Epidermal melanocyte (primary cell): ENCODE results near the gene RABL3.
"Not testable (repeated sequence)": the region's sequence is repeated elsewhere in the genome, so short reads cannot be mapped to it uniquely, and the experiment has no call there.

ENCODE experiments used
- DNase-seq: peaks from one replicate; pipeline ENCODE4 v3.0.0; 2011; ENCODE audit warnings: low spot score; ENCODE audit not compliant: insufficient read length

RABL3 gene

GRCh38 chr3:120745466-120745865, 3.1 kb upstream of the RABL3 start:
- DNase-seq: no peak

- no peak for DNase-seq
These were observed 1.4 kb upstream of the RABL3 start for GRCh38 chr3:120743556-120744195.

GRCh38 chr3:120742849-120743365, 591 bp upstream of the RABL3 start:
- no peak for DNase-seq

- DNase-seq: no peak
These were observed 499 bp downstream of the RABL3 start for GRCh38 chr3:120741837-120742197.

- DNase-seq: no peak
These were observed 996 bp downstream of the RABL3 start for GRCh38 chr3:120741320-120741719.

- DNase-seq: not testable (repeated sequence)
These were observed 4.3 kb downstream of the RABL3 start for GRCh38 chr3:120738006-120738405.

DNA sequence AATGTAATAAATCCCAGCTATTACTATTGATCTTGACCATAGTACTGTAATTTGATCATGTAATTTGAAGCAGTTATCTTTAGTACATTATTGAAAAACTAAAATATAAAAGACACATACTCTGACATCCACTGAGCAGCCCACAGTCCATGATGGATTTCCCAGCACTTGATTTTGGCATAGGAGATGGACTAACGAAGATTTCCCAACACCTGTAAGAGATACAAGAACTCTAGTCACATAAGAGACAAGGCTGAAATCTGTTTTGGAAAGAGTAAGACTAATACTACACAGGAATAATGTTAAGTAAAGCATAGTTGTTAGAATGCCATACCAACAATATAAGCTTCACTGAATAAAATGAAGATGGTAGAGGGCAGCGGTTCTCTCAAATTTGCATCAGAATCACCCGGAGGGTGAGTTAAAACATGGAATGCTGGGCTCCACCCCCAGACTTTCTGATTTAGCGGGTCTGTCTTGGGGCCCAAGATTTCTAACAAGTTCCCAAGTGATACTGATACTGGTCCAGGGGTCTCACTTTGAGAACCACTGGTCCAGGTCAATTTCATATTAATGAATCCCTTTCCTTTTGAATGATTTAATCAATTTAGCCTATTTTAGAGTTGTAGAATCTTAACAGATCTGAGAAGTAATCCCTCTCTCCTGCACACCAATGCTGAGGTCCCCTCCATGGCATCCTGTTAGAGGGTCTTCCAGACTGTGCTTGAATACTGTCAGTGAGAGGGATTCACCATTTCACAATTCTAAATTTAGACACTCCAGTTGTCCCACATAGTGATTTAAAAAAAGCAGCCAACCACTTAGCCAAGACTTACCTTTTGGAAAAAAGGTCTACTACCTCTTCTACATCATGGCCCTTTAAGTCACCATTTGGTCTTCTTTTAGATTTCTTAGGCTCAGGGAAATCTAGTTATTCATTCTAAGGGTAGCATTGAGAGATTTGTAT, 11.5 kb downstream of the RABL3 start:
- no peak for DNase-seq

DNA sequence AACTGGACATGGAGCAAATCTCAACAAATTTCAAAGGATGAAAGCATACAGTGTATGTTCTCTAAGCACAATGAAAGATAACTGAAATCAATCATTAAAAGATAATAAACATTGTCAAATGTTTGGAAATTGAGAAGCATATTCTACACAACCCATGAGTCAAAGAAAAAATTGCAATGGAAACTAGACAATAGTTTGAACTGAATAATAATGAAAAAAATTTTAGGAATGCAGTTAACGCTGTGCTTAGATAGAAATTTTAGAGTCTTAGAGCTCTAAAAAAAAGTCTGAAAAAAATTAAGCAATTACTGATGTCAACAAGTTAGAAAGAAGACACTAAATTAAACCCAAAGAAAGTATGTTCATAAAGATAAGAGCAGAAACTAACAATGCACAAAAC, 15.5 kb downstream of the RABL3 start:
- DNase-seq: no peak

GRCh38 chr3:120719167-120719834, 23.0 kb downstream of the RABL3 start:
- not testable (repeated sequence) for DNase-seq

- DNase-seq: no peak
These were observed 29.1 kb downstream of the RABL3 start for GRCh38 chr3:120713262-120713661.

DNA sequence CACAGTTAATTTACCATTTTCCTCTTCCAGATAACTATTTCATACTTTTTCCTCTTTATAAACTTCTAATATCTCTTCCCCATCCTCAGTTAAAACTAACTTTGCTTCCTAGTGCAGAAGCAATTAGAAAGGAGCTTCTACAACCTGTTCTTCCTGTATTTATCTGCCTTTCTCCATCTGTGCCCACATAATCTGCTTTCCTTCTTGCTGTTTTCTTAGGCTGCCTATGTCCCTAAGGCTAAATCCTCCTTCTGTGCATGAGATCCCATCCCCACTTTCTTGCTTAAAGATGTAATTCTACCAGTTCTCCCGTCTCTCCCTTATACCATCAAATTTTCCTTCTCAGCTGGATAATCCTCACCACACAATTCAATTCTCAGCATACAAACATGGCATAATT, 31.9 kb downstream of the RABL3 start:
- no peak for DNase-seq

DNA sequence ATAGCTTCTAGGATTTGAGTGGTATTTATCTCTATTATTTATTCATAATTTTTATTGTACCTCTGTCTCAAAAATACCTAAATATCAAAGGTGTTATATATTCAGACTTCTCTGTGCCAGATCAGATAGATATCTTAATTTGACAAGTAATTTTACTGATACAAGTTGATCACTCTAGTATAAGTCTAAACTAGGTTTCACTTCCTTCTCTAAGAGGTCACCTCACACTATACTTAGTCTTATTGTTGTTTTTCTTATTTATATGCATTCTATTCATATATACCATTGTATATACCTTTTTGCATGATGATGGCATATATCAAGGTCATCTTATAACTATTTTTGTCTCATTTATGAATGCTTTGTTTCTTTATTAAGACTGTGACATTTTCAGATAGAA, 33.9 kb downstream of the RABL3 start:
- no peak for DNase-seq

DNA sequence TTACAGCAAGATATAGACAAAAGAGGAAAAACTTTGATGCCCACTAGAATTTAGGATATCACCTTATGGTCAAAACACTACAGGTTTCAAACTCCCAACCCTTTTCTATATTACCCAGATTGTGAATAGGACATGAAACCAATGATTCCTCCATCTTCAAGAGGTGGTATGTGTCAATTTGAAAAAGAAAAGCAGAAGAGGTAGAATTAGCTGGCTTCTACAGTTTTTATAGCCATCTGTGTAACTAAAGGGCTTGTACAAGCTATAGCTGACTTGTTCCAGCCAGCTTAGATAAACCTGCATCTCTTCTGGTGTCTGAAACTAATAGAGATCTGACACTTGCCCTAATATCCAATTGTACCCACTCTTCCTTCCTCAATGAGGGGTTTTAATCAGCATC, 35.4 kb downstream of the RABL3 start:
- no peak for DNase-seq

DNA sequence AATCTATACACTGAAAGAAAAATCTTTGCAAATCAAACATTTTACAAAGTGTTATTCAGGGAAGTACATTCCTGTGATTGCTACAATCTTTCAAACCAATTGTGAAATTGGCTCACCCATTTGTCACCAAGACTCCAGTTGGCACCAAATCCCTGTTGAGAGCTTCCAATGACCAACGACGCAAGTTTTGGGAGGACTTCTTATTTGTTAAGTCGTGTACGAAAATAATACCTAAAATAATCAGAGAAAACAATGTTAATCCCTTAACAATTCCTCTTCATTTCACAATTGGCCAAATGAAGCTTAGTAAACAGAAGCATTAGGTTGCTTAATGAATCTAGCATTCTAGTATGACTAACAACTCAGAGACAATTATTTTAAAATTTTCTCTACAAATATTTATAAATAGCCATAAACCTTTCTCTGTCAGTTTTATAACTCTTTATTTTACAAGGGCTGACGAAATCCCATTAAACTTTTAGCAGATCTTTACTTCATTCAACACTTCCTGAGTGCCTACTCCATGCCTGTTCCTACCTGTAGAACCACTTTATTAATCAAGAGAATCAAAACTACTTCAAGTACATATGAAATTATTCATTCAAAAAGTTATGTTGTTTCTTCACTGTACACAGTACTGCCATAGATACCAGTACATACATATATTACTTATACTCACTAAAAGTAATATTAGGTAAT, 36.3 kb downstream of the RABL3 start:
- DNase-seq: no peak

DNA sequence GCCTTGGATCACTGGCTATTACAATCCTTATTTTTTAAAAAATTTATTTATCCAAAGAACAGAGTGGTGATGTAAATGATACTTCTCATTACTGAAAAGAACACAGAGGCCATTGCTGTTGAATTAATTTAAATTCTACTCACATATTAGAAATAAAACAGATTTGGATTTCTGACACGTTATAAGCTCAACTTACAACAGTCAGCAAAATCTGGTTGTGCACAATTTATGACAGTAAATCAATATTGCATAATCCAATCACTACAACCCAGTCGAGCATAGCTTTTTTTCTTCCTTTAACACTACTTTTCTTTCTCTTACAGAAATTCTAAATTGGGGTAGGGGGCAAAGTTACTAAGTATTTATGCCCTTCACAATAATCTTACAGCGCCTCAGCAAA, 43.0 kb downstream of the RABL3 start:
- no peak for DNase-seq

- DNase-seq: no peak
These were observed 48.7 kb downstream of the RABL3 start for GRCh38 chr3:120693439-120694171.

DNA sequence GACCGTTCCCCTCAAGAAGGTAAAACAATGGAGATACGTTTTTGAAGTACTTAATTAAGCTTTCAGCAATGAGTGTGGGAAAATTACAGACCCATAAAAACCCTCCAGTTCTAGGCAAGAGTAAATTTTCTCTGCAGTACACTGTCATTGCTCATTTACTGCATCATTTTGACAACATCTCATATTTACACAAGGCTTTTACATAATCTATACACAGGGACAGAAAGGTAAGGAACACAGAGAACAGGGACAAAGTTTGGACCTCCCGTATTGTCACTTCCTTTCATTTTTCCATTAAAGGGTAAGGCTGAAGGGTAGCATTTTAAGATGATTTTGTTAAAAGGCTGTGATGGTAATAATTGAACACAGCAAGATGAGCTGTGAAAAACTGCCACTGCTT, 52.9 kb downstream of the RABL3 start:
- DNase-seq: no peak

GRCh38 chr3:120688121-120688520, 54.2 kb downstream of the RABL3 start:
- DNase-seq: no peak

GRCh38 chr3:120685411-120685810, 56.9 kb downstream of the RABL3 start:
- no peak for DNase-seq

- DNase-seq: no peak
These were observed 57.4 kb downstream of the RABL3 start for GRCh38 chr3:120684896-120685295.
